ENCODE results near the gene SLC22A1.

DNA sequence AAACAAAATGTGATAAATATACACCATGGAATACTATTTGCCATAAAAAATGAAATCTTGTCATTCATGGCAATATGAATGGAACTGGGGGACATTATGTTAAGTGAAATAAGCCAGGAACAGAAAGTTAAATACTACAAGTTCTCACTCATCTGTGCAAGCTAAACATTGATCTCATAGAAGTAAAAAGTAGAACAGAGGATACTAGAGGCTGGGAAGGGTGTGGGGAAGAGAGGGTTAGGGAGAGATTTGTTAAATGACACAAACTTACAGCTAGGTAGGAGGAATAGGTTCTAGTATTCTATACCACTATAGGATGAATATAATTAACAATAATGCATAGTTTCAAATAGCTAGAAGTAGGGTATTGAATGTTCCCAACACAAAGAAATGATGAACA, 76.0 kb downstream of the SLC22A1 start:
- no peak for TF ChIP-seq EP300 (IDR thresholded peaks at IDR 0.05)
- TF ChIP-seq, protein P1, sequence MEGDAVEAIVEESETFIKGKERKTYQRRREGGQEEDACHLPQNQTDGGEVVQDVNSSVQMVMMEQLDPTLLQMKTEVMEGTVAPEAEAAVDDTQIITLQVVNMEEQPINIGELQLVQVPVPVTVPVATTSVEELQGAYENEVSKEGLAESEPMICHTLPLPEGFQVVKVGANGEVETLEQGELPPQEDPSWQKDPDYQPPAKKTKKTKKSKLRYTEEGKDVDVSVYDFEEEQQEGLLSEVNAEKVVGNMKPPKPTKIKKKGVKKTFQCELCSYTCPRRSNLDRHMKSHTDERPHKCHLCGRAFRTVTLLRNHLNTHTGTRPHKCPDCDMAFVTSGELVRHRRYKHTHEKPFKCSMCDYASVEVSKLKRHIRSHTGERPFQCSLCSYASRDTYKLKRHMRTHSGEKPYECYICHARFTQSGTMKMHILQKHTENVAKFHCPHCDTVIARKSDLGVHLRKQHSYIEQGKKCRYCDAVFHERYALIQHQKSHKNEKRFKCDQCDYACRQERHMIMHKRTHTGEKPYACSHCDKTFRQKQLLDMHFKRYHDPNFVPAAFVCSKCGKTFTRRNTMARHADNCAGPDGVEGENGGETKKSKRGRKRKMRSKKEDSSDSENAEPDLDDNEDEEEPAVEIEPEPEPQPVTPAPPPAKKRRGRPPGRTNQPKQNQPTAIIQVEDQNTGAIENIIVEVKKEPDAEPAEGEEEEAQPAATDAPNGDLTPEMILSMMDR (IDR thresholded peaks at IDR 0.05) = no peak
- TF ChIP-seq POLR2A (IDR thresholded peaks at IDR 0.05) = no peak

All from gastroesophageal sphincter (tissue), 3 donors.